Stomach (tissue), 4 donors: ENCODE results near the gene SSRP1.

Experiments
- CTCF ChIP-seq, 7 experiments: fragments of 450-650 bp in 4 of 7; fragments of 200-600 bp in 3 of 7; sonication (generic) in 3 of 7; IDR thresholded peaks; one replicate each; pipeline ENCODE4 v1.5.1; 2016 to 2019; ENCODE audit warnings: antibody characterized with exemption in 7 of 7, control low read depth in 2 of 7, mild to moderate bottlenecking in 1 of 7
- POLR2A ChIP-seq, 4 donors: fragments of 450-650 bp; IDR thresholded peaks; one replicate each; pipeline ENCODE4 v1.6.1; 2016; ENCODE audit warnings: antibody characterized with exemption in 4 of 4, control low read depth in 2 of 4, mild to moderate bottlenecking in 1 of 4, moderate library complexity in 1 of 4
- POLR2AphosphoS5 ChIP-seq, 3 donors: sonication (generic); formaldehyde crosslinking; IDR thresholded peaks; one replicate each; pipeline ENCODE4 v1.6.1; 2016; ENCODE audit warnings: antibody characterized with exemption in 3 of 3

- no peak for TF ChIP-seq CTCF (IDR thresholded peaks at IDR 0.05)
- TF ChIP-seq POLR2A (IDR thresholded peaks at IDR 0.05), result no peak
- TF ChIP-seq POLR2AphosphoS5 (IDR thresholded peaks at IDR 0.05), result no peak
These were observed 56.6 kb downstream of the SSRP1 start for GRCh38 chr11:57279116-57279515.
